Choroid plexus epithelial cell (primary cell): ENCODE data around the gene SOX6.
A peak's percentile ranks its signal among the peaks of the same experiment; 100 is the strongest.

Experiments used
- DNase-seq: peaks from one replicate; pipeline ENCODE4 v3.0.0-alpha.2; 2010; ENCODE audit warnings: low read depth
- H3K4me3 ChIP-seq: 2 replicates; pipeline ENCODE4 v1.5.1; 2011; ENCODE audit warnings: low read depth, mild to moderate bottlenecking, control low read depth, low read length, moderate library complexity
- CTCF ChIP-seq: conservative IDR thresholded peaks from 2 replicates; pipeline ENCODE4 v1.5.1; 2011; ENCODE audit warnings: low read depth, mild to moderate bottlenecking, control low read depth, inconsistent platforms, low read length, moderate library complexity

SOX6 gene

GRCh38 chr11:16211407-16211806, 144.9 kb downstream of the SOX6 start:
- no peak overlapping the region for H3K4me3 ChIP-seq
- DNase-seq = no peak

GRCh38 chr11:16204261-16204660, 152.1 kb downstream of the SOX6 start:
- DNase-seq = no peak
- no peak for TF ChIP-seq CTCF
- H3K4me3 ChIP-seq = no peak overlapping the region

More at GRCh38 chr11:16211407-16211806, 144.9 kb downstream of the SOX6 start:
- no peak for TF ChIP-seq CTCF

- TF ChIP-seq CTCF = no peak
- peak; percentile 14 for DNase-seq
- no peak overlapping the region for H3K4me3 ChIP-seq
These were observed 160.7 kb downstream of the SOX6 start for GRCh38 chr11:16195651-16196050.

GRCh38 chr11:16194566-16194965, 161.8 kb downstream of the SOX6 start:
- no peak overlapping the region for H3K4me3 ChIP-seq
- TF ChIP-seq CTCF = no peak
- no peak for DNase-seq

GRCh38 chr11:16193897-16194381, 162.4 kb downstream of the SOX6 start:
- H3K4me3 ChIP-seq = no peak overlapping the region
- no peak for TF ChIP-seq CTCF
- DNase-seq = no peak

- no peak for TF ChIP-seq CTCF
- no peak for DNase-seq
These were observed 164.5 kb downstream of the SOX6 start for GRCh38 chr11:16191868-16192240.

GRCh38 chr11:16191212-16191867, 165.0 kb downstream of the SOX6 start:
- DNase-seq = no peak
- H3K4me3 ChIP-seq = no peak overlapping the region
- no peak for TF ChIP-seq CTCF

More at GRCh38 chr11:16191868-16192240, 164.5 kb downstream of the SOX6 start:
- H3K4me3 ChIP-seq = no peak overlapping the region
